ENCODE measurements around the gene ENSA. TPM values are rescaled to one million over a fixed set of nuclear protein-coding genes. Genes with fewer than 3 reads are reported as not detected.

The ENSA gene
- polyA plus RNA-seq, 1 donor (not counting 4 experiments of a cell fraction or from before 2014, with no cell fraction given), result 102 TPM

DNA sequence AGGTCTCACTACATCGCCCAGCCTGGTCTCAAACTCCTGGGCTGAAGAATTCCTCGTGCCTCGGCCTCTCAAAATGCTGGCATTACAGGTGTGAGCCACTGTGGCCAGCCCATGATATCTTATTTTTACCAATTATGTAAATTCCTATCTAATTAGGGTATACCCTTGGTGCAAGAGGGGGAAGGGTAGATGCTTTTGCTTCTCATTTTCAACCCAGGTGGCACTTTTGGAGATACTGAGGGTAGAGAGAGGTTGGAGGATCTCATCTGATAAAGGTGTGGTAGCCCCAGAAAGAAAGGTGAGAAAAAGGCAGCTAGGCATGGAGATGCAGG, 17.4 kb downstream of the ENSA start:
- Histone ChIP-seq H3K4me1 (ENCODE audit: control insufficient read depth, extremely low read depth, insufficient read depth, low read length) (peaks cover 42% of the 10 kb centered on the region), H3K27me3 (ENCODE audit: control insufficient read depth, extremely low read depth, insufficient read depth, low read length) (no peaks in the 10 kb centered on the region), H3K9ac (ENCODE audit: control insufficient read depth, extremely low read depth, insufficient read depth, low read length) (peak overlapping the region; percentile 62), H3K9me1 (ENCODE audit: control insufficient read depth, extremely low read depth, insufficient read depth, low read length) (no peaks in the 10 kb centered on the region), H3K27ac (ENCODE audit: control insufficient read depth, insufficient read depth, low read length) (peak overlapping the region; percentile 91), H4K20me1 (ENCODE audit: control insufficient read depth, extremely low read depth, insufficient read depth, low read length) (no peaks in the 10 kb centered on the region), H3K79me2 (ENCODE audit: control insufficient read depth, insufficient read depth, low read length) (peaks cover 1% of the 10 kb centered on the region), H2AFZ (ENCODE audit: control insufficient read depth, low read length) (no peak overlapping the region), H3K9me3 (ENCODE audit: control insufficient read depth, low read depth, low read length) (no peaks in the 10 kb centered on the region), H3K4me3 (ENCODE audit: control insufficient read depth in 2 of 3, extremely low read depth in 1 of 3, insufficient read depth in 2 of 3, low read depth in 1 of 3, low read length in 3 of 3) (peak overlapping the region in 1 of 3 experiments; percentile 2), H3K4me2 (ENCODE audit: control insufficient read depth, extremely low read depth, insufficient read depth, low read depth, low read length) (peak overlapping the region; percentile 13), H3K36me3 (ENCODE audit: control insufficient read depth in 2 of 2, extremely low read depth in 1 of 2, insufficient read depth in 2 of 2, low read length in 2 of 2) (peaks cover 5 to 14% of the 10 kb centered on the region in 2 experiments)
- dilution Hi-C loops (cut with MboI; ENCODE audit: extremely low pct_ligation_motif_present, low sequenced_read_pairs), result no loop called here
- TF ChIP-seq EZH2 (IDR thresholded peaks at IDR 0.05; ENCODE audit: low read length), result no peak
- TF ChIP-seq, protein P1, sequence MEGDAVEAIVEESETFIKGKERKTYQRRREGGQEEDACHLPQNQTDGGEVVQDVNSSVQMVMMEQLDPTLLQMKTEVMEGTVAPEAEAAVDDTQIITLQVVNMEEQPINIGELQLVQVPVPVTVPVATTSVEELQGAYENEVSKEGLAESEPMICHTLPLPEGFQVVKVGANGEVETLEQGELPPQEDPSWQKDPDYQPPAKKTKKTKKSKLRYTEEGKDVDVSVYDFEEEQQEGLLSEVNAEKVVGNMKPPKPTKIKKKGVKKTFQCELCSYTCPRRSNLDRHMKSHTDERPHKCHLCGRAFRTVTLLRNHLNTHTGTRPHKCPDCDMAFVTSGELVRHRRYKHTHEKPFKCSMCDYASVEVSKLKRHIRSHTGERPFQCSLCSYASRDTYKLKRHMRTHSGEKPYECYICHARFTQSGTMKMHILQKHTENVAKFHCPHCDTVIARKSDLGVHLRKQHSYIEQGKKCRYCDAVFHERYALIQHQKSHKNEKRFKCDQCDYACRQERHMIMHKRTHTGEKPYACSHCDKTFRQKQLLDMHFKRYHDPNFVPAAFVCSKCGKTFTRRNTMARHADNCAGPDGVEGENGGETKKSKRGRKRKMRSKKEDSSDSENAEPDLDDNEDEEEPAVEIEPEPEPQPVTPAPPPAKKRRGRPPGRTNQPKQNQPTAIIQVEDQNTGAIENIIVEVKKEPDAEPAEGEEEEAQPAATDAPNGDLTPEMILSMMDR (optimal IDR thresholded peaks at IDR 0.05 in 1 of 3, IDR thresholded peaks at IDR 0.05 in 1 of 3, conservative IDR thresholded peaks at IDR 0.05 in 1 of 3; ENCODE audit: extremely low read depth in 1 of 3, insufficient read depth in 2 of 3, low read length in 3 of 3), result no peak
- DNase-seq (ENCODE audit: low read depth, low spot score) (no peak), FAIRE-seq (no peak)

DNA sequence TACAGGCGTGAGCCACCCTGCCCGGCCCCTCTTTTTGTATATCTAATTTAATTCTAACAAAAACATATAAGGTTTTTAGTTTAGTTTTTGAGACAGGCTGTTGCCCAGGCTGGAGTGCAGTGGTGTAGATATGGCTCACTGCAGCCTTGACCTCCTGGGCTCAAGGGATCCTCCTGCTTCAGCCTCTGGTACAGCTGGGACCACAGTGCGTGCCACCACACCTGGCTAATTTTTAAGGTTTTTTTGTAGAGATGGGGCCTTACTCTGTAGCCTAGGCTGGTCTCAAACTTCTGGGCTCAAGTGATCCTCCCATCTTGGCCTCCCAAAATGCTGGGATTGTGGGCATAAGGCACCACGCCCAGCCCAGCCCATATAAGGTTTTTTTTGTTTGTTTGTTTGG, 18.8 kb downstream of the ENSA start:
- TF ChIP-seq, protein P1 (optimal IDR thresholded peaks at IDR 0.05 in 1 of 3, IDR thresholded peaks at IDR 0.05 in 1 of 3, conservative IDR thresholded peaks at IDR 0.05 in 1 of 3; ENCODE audit: extremely low read depth in 1 of 3, insufficient read depth in 2 of 3, low read length in 3 of 3), result no peak
- no peak for TF ChIP-seq EZH2 (IDR thresholded peaks at IDR 0.05; ENCODE audit: low read length)
- no peak for DNase-seq (ENCODE audit: low read depth, low spot score)
- H3K36me3 ChIP-seq (ENCODE audit: control insufficient read depth in 2 of 2, extremely low read depth in 1 of 2, insufficient read depth in 2 of 2, low read length in 2 of 2), result peaks cover 3 to 4% of the 10 kb centered on the region in 2 experiments
- no peaks in the 10 kb centered on the region for H3K9me1 ChIP-seq (ENCODE audit: control insufficient read depth, extremely low read depth, insufficient read depth, low read length)
- no peaks in the 10 kb centered on the region for H4K20me1 ChIP-seq (ENCODE audit: control insufficient read depth, extremely low read depth, insufficient read depth, low read length)
- dilution Hi-C loops (cut with MboI; ENCODE audit: extremely low pct_ligation_motif_present, low sequenced_read_pairs), result no loop called here
- H3K4me1 ChIP-seq (ENCODE audit: control insufficient read depth, extremely low read depth, insufficient read depth, low read length), result peaks cover 42% of the 10 kb centered on the region
- H2AFZ ChIP-seq (ENCODE audit: control insufficient read depth, low read length), result no peak overlapping the region
- H3K4me2 ChIP-seq (ENCODE audit: control insufficient read depth, extremely low read depth, insufficient read depth, low read depth, low read length), result peak overlapping the region; percentile 58
- H3K79me2 ChIP-seq (ENCODE audit: control insufficient read depth, insufficient read depth, low read length), result peaks cover 1% of the 10 kb centered on the region
- no peaks in the 10 kb centered on the region for H3K9me3 ChIP-seq (ENCODE audit: control insufficient read depth, low read depth, low read length)
- no peak for FAIRE-seq
- H3K4me3 ChIP-seq (ENCODE audit: control insufficient read depth in 2 of 3, extremely low read depth in 1 of 3, insufficient read depth in 2 of 3, low read depth in 1 of 3, low read length in 3 of 3), result no peak overlapping the region
- H3K27ac ChIP-seq (ENCODE audit: control insufficient read depth, insufficient read depth, low read length), result peak overlapping the region; percentile 91
- H3K27me3 ChIP-seq (ENCODE audit: control insufficient read depth, extremely low read depth, insufficient read depth, low read length), result no peaks in the 10 kb centered on the region
- H3K9ac ChIP-seq (ENCODE audit: control insufficient read depth, extremely low read depth, insufficient read depth, low read length), result peak overlapping the region; percentile 71

All from keratinocyte (primary cell).